Gastrocnemius medialis (tissue), 4 donors: Measurements from ENCODE around the gene MYL1.

ENCODE experiments used
- CTCF ChIP-seq, 5 experiments: fragments of 450-650 bp in 3 of 5; fragments of 200-600 bp in 2 of 5; sonication (generic) in 2 of 5; IDR thresholded peaks in 4 of 5; conservative IDR thresholded peaks in 1 of 5; 1 replicate in 4 of 5; 2 replicates in 1 of 5; pipeline ENCODE4 v1.5.1; 2016 to 2019; ENCODE audit warnings: antibody characterized with exemption in 5 of 5, mild to moderate bottlenecking in 3 of 5, moderate library complexity in 3 of 5
- POLR2A ChIP-seq, 2 donors: fragments of 450-650 bp; IDR thresholded peaks; one replicate each; pipeline ENCODE4 v1.6.1; 2017; ENCODE audit warnings: antibody characterized with exemption in 2 of 2, mild to moderate bottlenecking in 2 of 2, moderate library complexity in 2 of 2

- TF ChIP-seq CTCF (IDR thresholded peaks at IDR 0.05 in 4 of 5, conservative IDR thresholded peaks at IDR 0.05 in 1 of 5) (no peak), POLR2A (IDR thresholded peaks at IDR 0.05) (no peak)
Observed at GRCh38 chr2:210323003-210323402, 8.0 kb upstream of the MYL1 start.
